HG02759 (cell line): ENCODE measurements around the gene DNAJA4.

Experiments
- ATAC-seq: cut with Tn5 transposase; IDR thresholded peaks from one replicate; pipeline ENCODE4 v1.9.1; 2021; ENCODE audit warnings: mild to moderate bottlenecking, moderate library complexity; ENCODE audit not compliant: unreplicated experiment

DNAJA4 gene

GRCh38 chr15:78313383-78313782 is 49.0 kb downstream of the DNAJA4 start:
- no peak for ATAC-seq

GRCh38 chr15:78314181-78314581 is 49.8 kb downstream of the DNAJA4 start:
- ATAC-seq, result no peak

- ATAC-seq, result no peak
These were observed 51.4 kb downstream of the DNAJA4 start for GRCh38 chr15:78315686-78316282.

DNA sequence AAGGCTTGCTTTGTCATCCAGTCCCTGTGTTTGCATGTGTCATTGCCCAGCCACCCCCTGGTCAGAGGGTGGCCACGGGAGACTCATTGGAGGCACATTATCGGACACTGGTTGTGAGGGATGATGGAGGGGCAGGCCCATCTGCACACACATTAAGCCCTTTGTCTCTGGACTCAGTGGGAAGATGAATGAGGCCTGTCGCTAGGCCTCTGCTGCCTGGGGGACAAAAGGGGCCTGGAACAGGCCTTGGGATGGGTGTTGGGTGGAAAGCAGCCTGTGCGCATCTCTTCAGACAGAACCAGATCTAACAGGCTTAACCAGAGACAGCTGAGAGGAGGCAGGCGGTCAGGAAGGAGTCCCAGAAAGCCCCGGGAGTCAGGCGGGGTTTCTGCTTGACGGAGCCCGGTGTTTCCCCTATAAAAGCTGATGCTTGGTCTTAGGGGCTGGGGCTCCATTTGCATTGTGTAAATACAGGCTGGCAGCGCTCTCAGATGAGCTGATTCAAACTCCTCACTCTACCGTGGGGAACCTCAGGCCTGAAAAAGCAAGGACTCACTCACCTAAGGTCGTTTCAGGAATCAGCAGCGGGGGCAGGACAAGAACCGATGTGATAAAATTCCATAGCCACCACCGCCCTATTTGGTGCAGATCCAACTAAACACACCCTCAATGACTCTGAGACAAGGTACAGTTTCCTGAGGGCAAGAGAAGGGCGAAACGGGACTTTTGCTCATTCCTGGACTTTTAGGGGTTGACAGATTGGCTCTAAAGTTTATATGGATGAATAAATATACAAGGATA is 52.1 kb downstream of the DNAJA4 start:
- ATAC-seq, result no peak

DNA sequence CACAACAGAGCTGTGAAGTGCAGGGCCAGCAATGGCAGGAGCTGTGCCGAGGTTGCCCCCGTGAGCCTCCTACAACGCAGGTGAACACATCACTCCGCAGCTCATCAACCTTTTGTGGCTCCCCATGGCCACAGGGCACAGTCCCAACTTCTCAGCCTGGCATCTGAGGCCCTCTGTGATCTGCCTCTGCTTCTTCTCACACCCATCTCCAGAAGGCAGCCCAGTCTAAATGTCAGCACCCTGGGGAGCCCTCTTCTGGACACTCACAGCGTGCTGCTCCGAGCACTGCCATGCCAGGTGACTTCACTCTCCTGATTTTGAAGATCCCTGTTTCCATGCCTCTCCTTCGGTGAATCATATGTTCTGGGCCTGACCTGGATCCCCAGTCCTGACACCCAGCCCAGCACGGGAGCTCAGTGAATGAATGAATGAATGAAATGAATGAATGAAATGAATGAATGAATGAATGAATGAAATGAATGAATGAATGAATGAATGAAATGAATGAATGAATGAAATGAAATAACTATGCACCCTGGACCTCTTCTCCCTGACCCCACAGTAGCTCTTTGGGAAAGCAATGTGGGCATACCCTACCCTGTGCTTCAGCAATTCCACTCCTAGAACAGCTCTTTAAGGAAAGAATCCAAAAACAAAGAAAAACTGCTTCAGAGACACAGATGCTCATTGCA is 52.9 kb downstream of the DNAJA4 start:
- ATAC-seq, result no peak

DNA sequence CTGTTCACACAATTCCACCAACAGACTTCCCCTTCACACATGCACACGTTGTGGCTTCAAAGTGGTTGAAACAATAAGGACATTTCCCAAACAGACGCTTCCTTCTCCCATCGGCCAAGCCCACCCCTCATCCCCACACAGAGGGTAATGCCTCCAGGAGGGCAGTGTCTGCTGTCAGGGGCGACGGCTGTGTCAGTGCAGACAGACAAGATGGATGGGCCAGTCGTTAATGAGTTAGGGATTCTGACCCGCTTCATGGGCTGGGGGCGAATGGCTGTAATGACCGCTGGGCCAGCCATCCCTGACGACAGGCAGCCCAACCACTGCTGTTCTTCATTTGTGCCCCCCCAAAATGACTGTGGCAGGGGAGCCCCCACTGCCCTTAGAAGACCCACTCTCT is 55.2 kb downstream of the DNAJA4 start:
- ATAC-seq, result no peak

GRCh38 chr15:78320183-78320582 is 55.8 kb downstream of the DNAJA4 start:
- ATAC-seq, result no peak

GRCh38 chr15:78321041-78321570 is 56.7 kb downstream of the DNAJA4 start:
- ATAC-seq, result no peak

GRCh38 chr15:78321786-78322185 is 57.4 kb downstream of the DNAJA4 start:
- ATAC-seq, result no peak

GRCh38 chr15:78322243-78322642 is 57.9 kb downstream of the DNAJA4 start:
- ATAC-seq, result no peak

DNA sequence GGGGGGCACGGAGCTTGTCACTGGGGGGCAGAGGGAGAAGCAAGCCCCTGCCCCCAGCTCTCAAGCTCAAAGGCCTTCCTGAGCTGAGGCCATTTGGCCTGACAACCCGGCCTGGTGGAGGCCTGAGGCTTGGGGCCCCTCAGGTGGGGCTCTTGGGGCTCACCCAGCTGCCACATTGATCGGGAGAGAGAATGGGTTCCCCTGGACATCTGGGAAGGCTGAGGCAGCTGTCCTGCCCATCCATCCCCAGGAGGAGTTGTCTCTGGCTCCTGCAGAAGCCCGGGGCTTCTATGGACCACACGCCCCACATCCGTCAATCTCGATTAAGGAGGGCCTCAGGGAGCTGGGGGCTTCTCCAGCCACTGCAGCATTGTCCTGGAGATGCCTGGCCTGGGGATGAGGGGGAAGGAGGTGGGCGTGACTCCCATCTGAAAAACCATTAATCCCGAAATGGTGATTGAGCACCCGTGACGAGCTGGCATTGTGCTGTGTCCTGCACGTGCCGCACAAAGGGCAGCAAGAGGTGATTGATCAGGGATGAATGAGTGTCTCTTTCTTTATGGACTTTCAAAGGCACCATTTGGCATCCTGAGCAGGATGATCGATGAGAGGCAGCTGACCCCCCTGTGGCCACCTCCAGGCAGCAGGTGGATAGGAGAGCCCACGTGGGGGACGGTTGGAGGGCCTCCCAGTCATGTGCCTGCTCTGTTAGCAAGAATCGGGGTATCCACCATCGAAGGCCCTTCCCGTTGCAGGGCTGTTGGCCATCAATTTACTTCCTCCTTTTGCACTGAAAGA is 58.6 kb downstream of the DNAJA4 start:
- ATAC-seq, result no peak

DNA sequence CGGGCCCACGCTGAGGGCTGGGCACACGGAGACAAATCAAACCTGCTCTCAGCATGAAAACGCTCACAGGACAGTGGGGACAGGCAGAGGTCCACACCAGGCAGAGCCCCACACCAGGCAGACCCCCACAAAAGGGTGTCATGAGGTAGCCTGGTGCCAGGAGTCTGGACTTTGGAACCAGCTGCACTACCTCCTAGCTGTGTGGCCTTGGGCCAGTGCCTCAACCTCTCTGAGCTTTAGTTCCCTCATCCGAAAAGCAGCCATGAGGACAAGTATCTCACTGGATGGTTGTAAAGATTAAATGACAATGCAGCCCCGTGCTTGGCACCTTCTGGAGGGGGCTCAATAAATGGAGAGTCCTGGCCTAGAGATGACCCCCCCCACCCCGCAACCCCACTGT is 59.3 kb downstream of the DNAJA4 start:
- ATAC-seq, result no peak

DNA sequence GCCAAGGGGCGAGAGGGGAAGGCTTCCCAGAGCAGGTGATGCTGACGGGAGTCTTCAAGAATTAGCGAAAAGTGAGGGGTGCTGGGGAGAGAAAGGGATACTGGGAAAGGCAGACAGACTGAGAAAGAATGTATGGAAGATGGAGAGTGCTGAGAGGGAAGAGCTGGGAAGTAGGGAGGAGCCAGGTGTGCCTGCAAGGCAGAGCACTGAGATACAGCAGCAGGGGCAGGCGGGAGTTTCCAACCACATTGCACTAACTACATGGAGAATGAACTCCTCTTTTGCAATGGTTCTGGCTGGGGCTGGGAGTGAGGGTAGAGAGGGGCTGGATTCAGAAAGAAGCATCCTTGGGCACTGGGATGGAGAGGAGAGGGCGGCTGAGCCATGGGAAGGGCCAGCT is 59.8 kb downstream of the DNAJA4 start:
- ATAC-seq, result no peak

DNA sequence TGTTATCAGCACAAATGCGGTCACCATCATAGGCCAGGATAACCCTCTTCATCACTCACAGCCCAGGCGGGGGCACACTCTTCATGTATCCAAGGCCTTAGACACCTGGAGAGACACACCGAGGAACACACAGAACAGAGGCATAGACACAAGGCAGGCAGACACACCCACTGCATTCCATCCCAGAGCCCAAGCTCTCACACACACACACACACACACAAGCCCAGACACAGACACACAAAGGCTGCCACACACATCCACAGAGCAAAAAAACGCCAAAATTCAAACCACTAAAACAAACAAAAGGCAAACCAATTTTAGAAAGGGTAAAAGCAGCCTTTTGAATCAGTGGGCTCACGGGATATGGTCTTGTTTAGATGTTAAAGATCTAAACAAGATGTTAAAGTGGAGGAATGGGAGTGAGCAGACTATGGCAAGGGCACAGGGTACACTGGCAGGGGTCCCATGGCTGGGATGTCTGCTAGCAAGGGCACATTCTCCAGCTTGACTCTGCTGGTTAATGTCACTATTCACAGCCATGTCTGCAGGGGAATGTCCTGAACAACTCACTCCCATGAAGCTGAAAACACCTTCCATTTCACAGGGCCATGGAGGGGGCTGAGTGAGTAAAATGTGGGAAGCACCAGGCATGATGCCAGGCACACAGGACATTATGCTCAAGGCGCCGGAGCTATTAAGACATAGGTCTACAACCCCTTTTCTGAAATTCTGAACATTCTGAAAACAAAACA is 60.9 kb downstream of the DNAJA4 start:
- no peak for ATAC-seq

DNA sequence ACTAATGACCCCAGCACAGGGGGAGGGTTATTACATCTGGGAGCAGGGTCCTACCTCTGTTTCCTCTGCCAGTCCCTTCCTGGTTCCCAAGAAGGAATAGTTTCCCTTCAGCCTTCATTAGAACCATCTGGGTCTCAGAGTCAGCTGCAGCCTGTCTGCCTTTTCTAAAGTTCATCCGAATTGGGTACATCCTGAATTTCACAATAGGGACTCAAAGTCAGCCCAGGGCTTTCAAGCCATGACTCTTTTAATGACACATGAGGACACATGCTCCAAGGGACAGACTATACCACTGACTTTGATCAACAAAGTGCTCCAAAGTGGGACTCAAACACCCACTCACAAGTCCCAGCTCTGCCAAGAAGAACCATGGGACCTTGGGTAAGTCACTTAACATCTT is 63.1 kb downstream of the DNAJA4 start:
- ATAC-seq, result no peak

DNA sequence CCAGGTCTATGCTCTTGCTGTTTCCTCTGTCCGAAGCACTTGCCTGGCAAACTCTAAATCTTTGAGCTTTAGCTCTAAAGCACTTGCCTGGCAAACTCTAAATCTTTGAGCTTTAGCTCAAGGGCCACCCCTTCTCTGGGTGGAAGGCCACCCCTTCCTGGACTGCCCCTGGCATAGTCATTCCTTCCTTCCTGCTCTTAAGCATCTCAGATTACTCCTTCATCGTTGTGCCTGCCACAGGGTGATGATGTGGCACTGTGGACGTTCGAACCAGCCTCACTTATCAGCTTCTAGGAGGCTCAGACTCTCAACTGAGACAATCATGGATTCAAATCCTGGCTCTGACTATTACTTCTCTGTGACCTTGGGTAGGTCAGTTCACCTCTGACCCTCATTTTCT is 65.3 kb downstream of the DNAJA4 start:
- no peak for ATAC-seq
